ENCODE measurements around the gene SHF.

DNA sequence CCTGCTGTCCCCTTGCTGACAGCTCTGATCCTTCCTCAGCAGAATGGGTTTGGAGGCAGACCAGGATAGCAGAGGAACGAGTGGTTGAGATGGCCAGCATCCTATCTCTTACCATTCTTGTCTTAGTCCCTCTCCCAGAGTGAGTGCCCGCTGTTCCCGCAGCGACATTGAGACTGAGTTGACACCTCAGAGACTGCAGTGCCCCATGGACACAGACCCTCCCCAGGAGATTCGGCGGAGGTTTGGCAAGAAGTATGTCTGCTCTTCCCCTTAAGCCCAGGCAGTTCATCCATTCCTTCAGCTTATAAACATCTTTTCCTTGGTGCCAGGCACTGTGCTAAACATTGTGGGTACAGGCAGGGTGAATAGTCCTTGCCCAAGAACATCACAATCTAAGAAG, 36.8 kb downstream of the SHF start:
- TF ChIP-seq, protein P1, sequence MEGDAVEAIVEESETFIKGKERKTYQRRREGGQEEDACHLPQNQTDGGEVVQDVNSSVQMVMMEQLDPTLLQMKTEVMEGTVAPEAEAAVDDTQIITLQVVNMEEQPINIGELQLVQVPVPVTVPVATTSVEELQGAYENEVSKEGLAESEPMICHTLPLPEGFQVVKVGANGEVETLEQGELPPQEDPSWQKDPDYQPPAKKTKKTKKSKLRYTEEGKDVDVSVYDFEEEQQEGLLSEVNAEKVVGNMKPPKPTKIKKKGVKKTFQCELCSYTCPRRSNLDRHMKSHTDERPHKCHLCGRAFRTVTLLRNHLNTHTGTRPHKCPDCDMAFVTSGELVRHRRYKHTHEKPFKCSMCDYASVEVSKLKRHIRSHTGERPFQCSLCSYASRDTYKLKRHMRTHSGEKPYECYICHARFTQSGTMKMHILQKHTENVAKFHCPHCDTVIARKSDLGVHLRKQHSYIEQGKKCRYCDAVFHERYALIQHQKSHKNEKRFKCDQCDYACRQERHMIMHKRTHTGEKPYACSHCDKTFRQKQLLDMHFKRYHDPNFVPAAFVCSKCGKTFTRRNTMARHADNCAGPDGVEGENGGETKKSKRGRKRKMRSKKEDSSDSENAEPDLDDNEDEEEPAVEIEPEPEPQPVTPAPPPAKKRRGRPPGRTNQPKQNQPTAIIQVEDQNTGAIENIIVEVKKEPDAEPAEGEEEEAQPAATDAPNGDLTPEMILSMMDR (IDR thresholded peaks at IDR 0.05) = no peak
- TF ChIP-seq POLR2A (IDR thresholded peaks at IDR 0.05) = no peak
